DMS79 (cell line): ENCODE measurements around the gene TUSC1.
"Not testable (repeated sequence)": the region's sequence is repeated elsewhere in the genome, so short reads cannot be mapped to it uniquely, and the experiment has no call there.

ENCODE experiments used
- DNase-seq: peaks from one replicate; lab custom pipeline; 2025; lab: John Stamatoyannopoulos, UW

Gene TUSC1

GRCh38 chr9:25678147-25678666, at the start of gene TUSC1:
Gene TUSC1 (minus strand): TSS chr9:25678444. CDS start chr9:25678312, 132 bp downstream.
- DNase-seq: no peak

GRCh38 chr9:25726871-25727410, 48.7 kb upstream of the TUSC1 start:
- no peak for DNase-seq

GRCh38 chr9:25724424-25724823, 46.2 kb upstream of the TUSC1 start:
- DNase-seq: no peak

- no peak for DNase-seq
Observed at GRCh38 chr9:25716220-25716872, 38.1 kb upstream of the TUSC1 start.

- no peak for DNase-seq
Observed at GRCh38 chr9:25709941-25710340, 31.7 kb upstream of the TUSC1 start.

GRCh38 chr9:25704800-25705199, 26.6 kb upstream of the TUSC1 start:
- no peak for DNase-seq

GRCh38 chr9:25703701-25704357, 25.6 kb upstream of the TUSC1 start:
- no peak for DNase-seq

- no peak for DNase-seq
Observed at GRCh38 chr9:25702536-25702935, 24.3 kb upstream of the TUSC1 start.

GRCh38 chr9:25700899-25701298, 22.7 kb upstream of the TUSC1 start:
- DNase-seq: not testable (repeated sequence)

GRCh38 chr9:25700430-25700829, 22.2 kb upstream of the TUSC1 start:
- no peak for DNase-seq

- no peak for DNase-seq
Observed at GRCh38 chr9:25691786-25692185, 13.5 kb upstream of the TUSC1 start.

- no peak for DNase-seq
Observed at GRCh38 chr9:25684321-25684720, 6.1 kb upstream of the TUSC1 start.

GRCh38 chr9:25681266-25681665, 3.0 kb upstream of the TUSC1 start:
- DNase-seq: no peak

GRCh38 chr9:25678846-25679360, 659 bp upstream of the TUSC1 start:
- no peak for DNase-seq

GRCh38 chr9:25677301-25678146, 720 bp downstream of the TUSC1 start:
- no peak for DNase-seq

GRCh38 chr9:25675858-25676257, 2.4 kb downstream of the TUSC1 start:
- DNase-seq: not testable (repeated sequence)

GRCh38 chr9:25658571-25658970, 19.7 kb downstream of the TUSC1 start:
- DNase-seq: no peak

GRCh38 chr9:25654417-25654816, 23.8 kb downstream of the TUSC1 start:
- DNase-seq: no peak

- DNase-seq: no peak
Observed at GRCh38 chr9:25648116-25648515, 30.1 kb downstream of the TUSC1 start.

- DNase-seq: no peak
Observed at GRCh38 chr9:25636026-25636425, 42.2 kb downstream of the TUSC1 start.

- DNase-seq: no peak
Observed at GRCh38 chr9:25629231-25629630, 49.0 kb downstream of the TUSC1 start.
